CD14-positive monocyte (primary cell): ENCODE results near the gene MCC. TPM values are rescaled to one million over a fixed set of nuclear protein-coding genes. Genes with fewer than 3 reads are reported as not detected.

Experiments
- DNase-seq, 3 donors: peaks; one replicate each; pipeline ENCODE4 v3.0.0-alpha.2; 2011 to 2022
- H2AFZ ChIP-seq: 2 replicates; pipeline ENCODE4 v1.6.0; 2012; ENCODE audit warnings: mild to moderate bottlenecking, low read depth, low read length, inconsistent platforms; ENCODE audit not compliant: insufficient read depth, poor library complexity, severe bottlenecking
- H3K27ac ChIP-seq, 2 donors: 1 replicate in 1 of 2; 2 replicates in 1 of 2; pipeline ENCODE4 v1.5.1; 2012 to 2013; ENCODE audit warnings: low read length in 2 of 2, control low read depth in 1 of 2, inconsistent platforms in 1 of 2, low read depth in 1 of 2, mild to moderate bottlenecking in 1 of 2
- H3K27me3 ChIP-seq, 2 donors: one replicate each; pipeline versions ENCODE4 v1.6.0 to v1.6.1; 2011 to 2013; ENCODE audit warnings: low read length in 2 of 2; ENCODE audit not compliant: control insufficient read depth in 2 of 2, insufficient read depth in 2 of 2
- H3K36me3 ChIP-seq, 2 donors: replicated peaks in 1 of 2; 1 replicate in 1 of 2; 2 replicates in 1 of 2; pipeline versions ENCODE4 v1.5.1 to v1.6.1; 2012 to 2013; ENCODE audit warnings: low read length in 2 of 2, control low read depth in 1 of 2, inconsistent platforms in 1 of 2, mild to moderate bottlenecking in 1 of 2; ENCODE audit not compliant: insufficient read depth in 2 of 2, control insufficient read depth in 1 of 2
- H3K4me1 ChIP-seq, 2 donors: 1 replicate in 1 of 2; 2 replicates in 1 of 2; pipeline versions ENCODE4 v1.5.1 to v1.6.1; 2012 to 2013; ENCODE audit warnings: low read length in 2 of 2, control low read depth in 1 of 2, inconsistent platforms in 1 of 2, mild to moderate bottlenecking in 1 of 2, moderate library complexity in 1 of 2; ENCODE audit not compliant: insufficient read depth in 2 of 2, control insufficient read depth in 1 of 2
- H3K4me2 ChIP-seq: replicated peaks from 2 replicates; pipeline ENCODE3; 2012; ENCODE audit warnings: low read length, moderate library complexity, mild to moderate bottlenecking; ENCODE audit not compliant: poor library complexity, severe bottlenecking; ENCODE audit errors: extremely low read depth
- H3K4me3 ChIP-seq, 3 experiments: fragments of 200-600 bp in 1 of 3; sonication (generic) in 1 of 3; replicated peaks in 1 of 3; 1 replicate in 2 of 3; 2 replicates in 1 of 3; pipeline ENCODE4 v1.5.1; 2011 to 2013; ENCODE audit warnings: low read length in 3 of 3, mild to moderate bottlenecking in 3 of 3, control low read depth in 2 of 3, low read depth in 2 of 3, inconsistent platforms in 1 of 3, moderate library complexity in 1 of 3
- H3K79me2 ChIP-seq: 2 replicates; pipeline ENCODE4 v1.6.0; 2012; ENCODE audit warnings: mild to moderate bottlenecking, control low read depth, inconsistent platforms, low read length, moderate library complexity; ENCODE audit not compliant: insufficient read depth
- H3K9ac ChIP-seq: 2 replicates; pipeline ENCODE4 v1.6.0; 2017; ENCODE audit warnings: low read length, mild to moderate bottlenecking; ENCODE audit not compliant: insufficient read depth, poor library complexity, severe bottlenecking
- H3K9me3 ChIP-seq, 2 donors: replicated peaks in 1 of 2; 1 replicate in 1 of 2; 2 replicates in 1 of 2; pipeline versions ENCODE4 v1.5.1 to v1.6.1; 2012 to 2013; ENCODE audit warnings: low read length in 2 of 2, control low read depth in 1 of 2; ENCODE audit not compliant: control insufficient read depth in 1 of 2, insufficient read depth in 1 of 2
- H4K20me1 ChIP-seq: 2 replicates; pipeline ENCODE4 v1.6.0; 2012; ENCODE audit warnings: mild to moderate bottlenecking, low read length, control low read depth, moderate library complexity; ENCODE audit not compliant: insufficient read depth
- H3K27ac Mint-ChIP-seq, 7 donors: one replicate each; pipeline ENCODE4 v1.8.0; 2020; ENCODE audit warnings: mild to moderate bottlenecking in 7 of 7, mixed read lengths in 7 of 7, moderate library complexity in 6 of 7, inconsistent platforms in 2 of 7
- H3K27me3 Mint-ChIP-seq, 3 donors: one replicate each; pipeline ENCODE4 v1.8.0; 2021 to 2022; ENCODE audit warnings: low read depth in 3 of 3, mild to moderate bottlenecking in 3 of 3, mixed read lengths in 3 of 3, moderate library complexity in 3 of 3, inconsistent platforms in 1 of 3
- H3K36me3 Mint-ChIP-seq, 2 donors: one replicate each; pipeline ENCODE4 v1.8.0; 2020; ENCODE audit warnings: mixed read lengths in 2 of 2, inconsistent platforms in 1 of 2, mild to moderate bottlenecking in 1 of 2
- H3K4me1 Mint-ChIP-seq: one replicate; pipeline ENCODE4 v1.8.0; 2020; ENCODE audit warnings: mild to moderate bottlenecking, mixed read lengths
- H3K4me3 Mint-ChIP-seq, 2 donors: one replicate each; pipeline ENCODE4 v1.8.0; 2020; ENCODE audit warnings: mild to moderate bottlenecking in 2 of 2, mixed read lengths in 2 of 2, moderate library complexity in 1 of 2
- H3K9me3 Mint-ChIP-seq, 7 donors: one replicate each; pipeline ENCODE4 v1.8.0; 2020 to 2022; ENCODE audit warnings: mixed read lengths in 7 of 7, mild to moderate bottlenecking in 6 of 7, moderate library complexity in 6 of 7, inconsistent platforms in 2 of 7
- CTCF ChIP-seq: fragments of 200-600 bp; IDR thresholded peaks from one replicate; pipeline ENCODE4 v1.8.0; 2022; ENCODE audit warnings: antibody characterized with exemption, mild to moderate bottlenecking
- WGBS: methylation state at CpG from one replicate; pipeline ENCODE4 v1.1.5; 2013; ENCODE audit warnings: missing lambda C conversion rate; ENCODE audit not compliant: insufficient coverage; 5-methylcytosine and 5-hydroxymethylcytosine counted together
- intact Hi-C, 2 donors: fragments of 100-400 bp; cut with micrococcal nuclease; formaldehyde crosslinking; loops; one replicate each; pipeline versions ENCODE4 v1.15.0 to v1.15.1; 2023
- polyA plus RNA-seq, 3 donors: library from polyadenylated mRNA; depleted of rRNA in 1 of 3; unstranded in 2 of 3; stranded (reverse) in 1 of 3; fragments of 300-500 nt in 2 of 3; fragments of >200 nt in 1 of 3; fragmentation: Illumina TruSeq in 2 of 3; gene quantifications; 1 replicate in 2 of 3; 2 replicates in 1 of 3; pipeline ENCODE4 v1.2.3, GENCODE V29; 2012 to 2021

The MCC gene
- polyA plus RNA-seq, 3 donors: 0.09 TPM; not detected in 2

- no peak for DNase-seq
- Mint-ChIP-seq H3K27me3 (peaks cover 6 to 16% (median 13%) of the 10 kb centered on the region in 3 donors), H3K4me3 (no peak overlapping the region), H3K27ac (no peak overlapping the region), H3K4me1 (no peaks in the 10 kb centered on the region), H3K36me3 (no peaks in the 10 kb centered on the region), H3K9me3 (peaks cover 0 to 2% (median 0%) of the 10 kb centered on the region in 7 donors)
- WGBS: 67% methylated on average over 1 of the region's 1 CpG
- TF ChIP-seq CTCF: no peak
- Histone ChIP-seq H3K4me2 (no peak overlapping the region), H3K9ac (no peak overlapping the region), H3K9me3 (no peaks in the 10 kb centered on the region), H3K4me1 (no peaks in the 10 kb centered on the region), H2AFZ (no peak overlapping the region), H3K27ac (no peak overlapping the region), H3K79me2 (no peaks in the 10 kb centered on the region), H3K36me3 (no peaks in the 10 kb centered on the region), H3K4me3 (no peak overlapping the region), H3K27me3 (peaks cover 10% of the 10 kb centered on the region in 2 donors), H4K20me1 (no peaks in the 10 kb centered on the region)
- intact Hi-C loops: no loop called here
These were observed 256.6 kb downstream of the MCC start for GRCh38 chr5:113231653-113232000.

GRCh38 chr5:113230711-113231652, 257.3 kb downstream of the MCC start:
- intact Hi-C loops: no loop called here
- no peak overlapping the region for H2AFZ ChIP-seq
- peaks cover 6 to 16% (median 13%) of the 10 kb centered on the region in 3 donors for H3K27me3 Mint-ChIP-seq
- H4K20me1 ChIP-seq: no peaks in the 10 kb centered on the region
- no peaks in the 10 kb centered on the region for H3K36me3 ChIP-seq
- no peak overlapping the region for H3K4me3 ChIP-seq
- no peak overlapping the region for H3K4me2 ChIP-seq
- TF ChIP-seq CTCF: no peak
- H3K4me1 ChIP-seq: no peaks in the 10 kb centered on the region
- no peak overlapping the region for H3K9ac ChIP-seq
- no peak overlapping the region for H3K27ac Mint-ChIP-seq
- H3K79me2 ChIP-seq: no peaks in the 10 kb centered on the region
- H3K4me3 Mint-ChIP-seq: no peak overlapping the region
- no peaks in the 10 kb centered on the region for H3K9me3 ChIP-seq
- H3K4me1 Mint-ChIP-seq: no peaks in the 10 kb centered on the region
- H3K36me3 Mint-ChIP-seq: no peaks in the 10 kb centered on the region
- H3K27ac ChIP-seq: no peak overlapping the region
- WGBS: no CpG with 5 or more reads among the region's 4 CpGs
- H3K27me3 ChIP-seq: peaks cover 6 to 8% of the 10 kb centered on the region in 2 donors
- no peak for DNase-seq
- H3K9me3 Mint-ChIP-seq: peaks cover 0 to 2% (median 0%) of the 10 kb centered on the region in 7 donors
